HL-60 (cell line): ENCODE results near the gene TNFRSF21.

Source experiments
- GABPA ChIP-seq: IDR thresholded peaks from 2 replicates; pipeline ENCODE4 v1.6.1; 2012; ENCODE audit warnings: low read depth
- POLR2AphosphoS5 ChIP-seq: IDR thresholded peaks from 2 replicates; pipeline ENCODE4 v1.6.1; 2012; ENCODE audit warnings: low read depth
- SPI1 ChIP-seq: IDR thresholded peaks from 2 replicates; pipeline ENCODE4 v1.6.1; 2012; ENCODE audit warnings: low read depth, mild to moderate bottlenecking, borderline replicate concordance
- TF ChIP-seq, protein P1 (sequence below): IDR thresholded peaks from one replicate; pipeline ENCODE4 v1.5.1; 2011; ENCODE audit warnings: low read length, control low read depth, inconsistent platforms; ENCODE audit not compliant: insufficient read depth

DNA sequence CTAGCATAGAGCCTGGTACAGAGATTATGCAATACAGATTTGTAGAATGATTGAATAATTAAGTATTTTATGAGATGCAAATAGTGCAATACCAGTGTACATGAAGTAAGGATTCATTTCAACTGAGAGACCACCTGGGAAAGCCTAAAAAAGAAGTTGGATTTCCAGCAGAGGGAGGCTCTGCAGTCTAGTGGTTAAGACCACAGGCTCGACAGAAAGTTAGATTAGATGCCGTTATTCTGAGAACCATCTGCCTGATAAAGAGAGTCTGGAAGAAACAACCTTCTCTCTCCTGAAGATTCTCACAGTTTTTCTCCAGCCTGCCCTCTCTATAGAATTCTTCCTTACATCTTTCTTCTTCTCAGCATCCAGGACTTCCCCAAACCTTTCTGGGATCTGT is 13.6 kb upstream of the TNFRSF21 start:
- TF ChIP-seq, protein P1, sequence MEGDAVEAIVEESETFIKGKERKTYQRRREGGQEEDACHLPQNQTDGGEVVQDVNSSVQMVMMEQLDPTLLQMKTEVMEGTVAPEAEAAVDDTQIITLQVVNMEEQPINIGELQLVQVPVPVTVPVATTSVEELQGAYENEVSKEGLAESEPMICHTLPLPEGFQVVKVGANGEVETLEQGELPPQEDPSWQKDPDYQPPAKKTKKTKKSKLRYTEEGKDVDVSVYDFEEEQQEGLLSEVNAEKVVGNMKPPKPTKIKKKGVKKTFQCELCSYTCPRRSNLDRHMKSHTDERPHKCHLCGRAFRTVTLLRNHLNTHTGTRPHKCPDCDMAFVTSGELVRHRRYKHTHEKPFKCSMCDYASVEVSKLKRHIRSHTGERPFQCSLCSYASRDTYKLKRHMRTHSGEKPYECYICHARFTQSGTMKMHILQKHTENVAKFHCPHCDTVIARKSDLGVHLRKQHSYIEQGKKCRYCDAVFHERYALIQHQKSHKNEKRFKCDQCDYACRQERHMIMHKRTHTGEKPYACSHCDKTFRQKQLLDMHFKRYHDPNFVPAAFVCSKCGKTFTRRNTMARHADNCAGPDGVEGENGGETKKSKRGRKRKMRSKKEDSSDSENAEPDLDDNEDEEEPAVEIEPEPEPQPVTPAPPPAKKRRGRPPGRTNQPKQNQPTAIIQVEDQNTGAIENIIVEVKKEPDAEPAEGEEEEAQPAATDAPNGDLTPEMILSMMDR, result no peak
- TF ChIP-seq POLR2AphosphoS5, result no peak
- no peak for TF ChIP-seq GABPA
- no peak for TF ChIP-seq SPI1
